SK-N-SH (cell line): ENCODE measurements around the gene SIRPB1. TPM values are rescaled to one million over a fixed set of nuclear protein-coding genes. Genes with fewer than 3 reads are reported as not detected.

Experiments used
- CTCF ChIA-PET: fragments of 300-600, 350-600 bp; formaldehyde crosslinking; extraction: SDS; loops from one replicate; lab custom pipeline; 2021; lab: Yijun Ruan, JAX
- POLR2A ChIA-PET: fragments of 350-600 bp; sonication (Branson Sonifier 250); formaldehyde crosslinking; extraction: SDS; loops from one replicate; lab custom pipeline; 2020; ENCODE audit warnings: antibody characterized with exemption, inconsistent platforms; lab: Yijun Ruan, JAX
- DNase-seq: peaks from one replicate; pipeline ENCODE4 v3.0.0; 2012
- H2AFZ ChIP-seq: fragments of 200-600 bp; sonication (generic); 2 replicates; pipeline ENCODE4 v1.8.1; 2016; ENCODE audit warnings: antibody characterized with exemption, mild to moderate bottlenecking, low read depth
- H3F3A ChIP-seq: fragments of 200-600 bp; sonication (generic); replicated peaks from 2 replicates; pipeline ENCODE3; 2016; ENCODE audit warnings: antibody characterized with exemption, mild to moderate bottlenecking; ENCODE audit not compliant: insufficient read depth
- H3K27ac ChIP-seq, 2 experiments: fragments of 200-500 bp in 1 of 2; fragments of 200-600 bp in 1 of 2; sonication (Bioruptor generic) in 1 of 2; sonication (generic), shearing (Covaris generic) in 1 of 2; 2 replicates each; pipeline versions ENCODE4 v1.5.1 to v1.6.1; 2014 to 2016; ENCODE audit warnings: low read depth in 2 of 2, inconsistent platforms in 1 of 2, low read length in 1 of 2, mild to moderate bottlenecking in 1 of 2, mixed read lengths in 1 of 2
- H3K27me3 ChIP-seq: fragments of 200-600 bp; sonication (generic), shearing (Covaris generic); 2 replicates; pipeline ENCODE4 v1.6.1; 2016; ENCODE audit warnings: mixed run types; ENCODE audit not compliant: insufficient read depth
- H3K36me3 ChIP-seq, 2 experiments: fragments of 200-500 bp in 1 of 2; fragments of 200-600 bp in 1 of 2; sonication (Bioruptor generic) in 1 of 2; sonication (generic) in 1 of 2; replicated peaks in 1 of 2; 2 replicates each; pipeline versions ENCODE3 to v1.5.1; 2014 to 2016; ENCODE audit warnings: low read length in 1 of 2, mild to moderate bottlenecking in 1 of 2; ENCODE audit not compliant: insufficient read depth in 2 of 2, control insufficient read depth in 1 of 2
- H3K4me1 ChIP-seq, 2 experiments: fragments of 200-500 bp in 1 of 2; fragments of 200-600 bp in 1 of 2; sonication (Bioruptor generic) in 1 of 2; sonication (generic), shearing (Covaris generic) in 1 of 2; 2 replicates each; pipeline versions ENCODE4 v1.5.1 to v1.6.1; 2014 to 2016; ENCODE audit warnings: low read depth in 1 of 2, low read length in 1 of 2, mixed run types in 1 of 2; ENCODE audit not compliant: insufficient read depth in 2 of 2, control insufficient read depth in 1 of 2
- H3K4me2 ChIP-seq: fragments of 200-600 bp; sonication (generic), shearing (Covaris generic); 2 replicates; pipeline ENCODE4 v1.6.1; 2017; ENCODE audit warnings: mixed run types
- H3K4me3 ChIP-seq, 2 experiments: fragments of 200-500 bp in 1 of 2; fragments of 200-600 bp in 1 of 2; sonication (Bioruptor generic) in 1 of 2; sonication (generic), shearing (Covaris generic) in 1 of 2; 2 replicates each; pipeline versions ENCODE4 v1.5.1 to v1.8.1; 2014 to 2016; ENCODE audit warnings: low read depth in 2 of 2, inconsistent platforms in 1 of 2, low read length in 1 of 2, mild to moderate bottlenecking in 1 of 2, mixed read lengths in 1 of 2, moderate library complexity in 1 of 2
- H3K79me2 ChIP-seq: fragments of 200-600 bp; sonication (generic); 2 replicates; pipeline ENCODE4 v1.8.1; 2017; ENCODE audit warnings: mild to moderate bottlenecking; ENCODE audit not compliant: insufficient read depth
- H3K9ac ChIP-seq: fragments of 200-600 bp; sonication (generic); 2 replicates; pipeline ENCODE4 v1.6.1; 2017; ENCODE audit warnings: mixed run types
- H3K9me2 ChIP-seq: fragments of 200-600 bp; sonication (generic); 2 replicates; pipeline ENCODE4 v1.6.1; 2017; ENCODE audit warnings: mixed run types
- H3K9me3 ChIP-seq: fragments of 200-600 bp; sonication (generic); 2 replicates; pipeline ENCODE4 v1.6.1; 2017; ENCODE audit warnings: mixed run types, mild to moderate bottlenecking, moderate library complexity
- H4K20me1 ChIP-seq: fragments of 200-600 bp; sonication (generic); 2 replicates; pipeline ENCODE4 v1.6.1; 2017; ENCODE audit warnings: mild to moderate bottlenecking, mixed run types; ENCODE audit not compliant: insufficient read depth
- CHD2 ChIP-seq: fragments of 150-350 bp; IDR thresholded peaks from 2 replicates; pipeline ENCODE4 v1.6.1; 2018; ENCODE audit warnings: low read length; ENCODE audit not compliant: partially characterized antibody
- ELF1 ChIP-seq: IDR thresholded peaks from 2 replicates; pipeline ENCODE4 v1.4.0; 2012
- EP300 ChIP-seq, 2 experiments: IDR thresholded peaks; 2 replicates each; pipeline versions ENCODE4 v1.4.0 to v1.6.1; 2012; ENCODE audit warnings: borderline replicate concordance in 1 of 2, low read depth in 1 of 2, low read length in 1 of 2
- EZH2phosphoT487 ChIP-seq: fragments of 200-600 bp; sonication (generic); IDR thresholded peaks from 2 replicates; pipeline ENCODE4 v1.6.1; 2017; ENCODE audit warnings: low read depth, mixed run types, mild to moderate bottlenecking, antibody characterized with exemption, moderate library complexity, borderline replicate concordance
- FOSL2 ChIP-seq: IDR thresholded peaks from 2 replicates; pipeline ENCODE4 v1.4.0; 2012; ENCODE audit warnings: low read depth, mild to moderate bottlenecking, moderate library complexity, borderline replicate concordance
- FOXM1 ChIP-seq: IDR thresholded peaks from 2 replicates; pipeline ENCODE4 v1.4.0; 2012; ENCODE audit warnings: low read depth, mild to moderate bottlenecking
- GATA2 ChIP-seq: sonication (generic); formaldehyde crosslinking; IDR thresholded peaks from 2 replicates; pipeline ENCODE4 v1.5.0; 2020; ENCODE audit warnings: mild to moderate bottlenecking, missing genetic modification reagents
- JUND ChIP-seq: IDR thresholded peaks from 2 replicates; pipeline ENCODE4 v1.4.0; 2012
- MEF2A ChIP-seq: IDR thresholded peaks from 2 replicates; pipeline ENCODE4 v1.4.0; 2012; ENCODE audit warnings: low read depth, borderline replicate concordance
- NFIC ChIP-seq: IDR thresholded peaks from 2 replicates; pipeline ENCODE4 v1.4.0; 2012; ENCODE audit warnings: borderline replicate concordance
- NRF1 ChIP-seq: IDR thresholded peaks from 2 replicates; pipeline ENCODE4 v1.6.1; 2012; ENCODE audit warnings: low read depth, mild to moderate bottlenecking, low read length
- POLR2AphosphoS5 ChIP-seq: IDR thresholded peaks from 2 replicates; pipeline ENCODE4 v1.6.1; 2012; ENCODE audit warnings: low read depth, low read length
- RFX5 ChIP-seq: IDR thresholded peaks from 2 replicates; pipeline ENCODE4 v1.6.1; 2012; ENCODE audit warnings: mild to moderate bottlenecking, improper control_type of control experiment, low read length
- SMC3 ChIP-seq: IDR thresholded peaks from 2 replicates; pipeline ENCODE4 v1.6.1; 2012; ENCODE audit warnings: low read depth, low read length, improper control_type of control experiment
- TAF1 ChIP-seq: IDR thresholded peaks from 2 replicates; pipeline ENCODE4 v1.6.1; 2012; ENCODE audit warnings: low read depth, mild to moderate bottlenecking, low read length, moderate library complexity, borderline replicate concordance
- USF2 ChIP-seq: fragments of 150-350 bp; IDR thresholded peaks from 2 replicates; pipeline ENCODE4 v1.6.1; 2017; ENCODE audit warnings: antibody characterized with exemption, low read length, low read depth, borderline replicate concordance
- WGBS: methylation state at CpG from one replicate; pipeline ENCODE4 v1.1.6; 2017; ENCODE audit warnings: low lambda C conversion rate; 5-methylcytosine and 5-hydroxymethylcytosine counted together
- polyA plus RNA-seq, 3 experiments: library from polyadenylated mRNA; depleted of rRNA; stranded (reverse); fragments of >200 nt; gene quantifications; 2 replicates each; pipeline ENCODE4 v1.2.3, GENCODE V29; 2012
- TF ChIP-seq, protein P1 (sequence below): fragments of 150-350 bp; IDR thresholded peaks from 2 replicates; pipeline ENCODE4 v1.6.1; 2016; ENCODE audit warnings: mild to moderate bottlenecking, low read depth, low read length
- TF ChIP-seq, protein P2 (sequence below): IDR thresholded peaks from 2 replicates; pipeline ENCODE4 v1.4.0; 2012; ENCODE audit warnings: low read depth, borderline replicate concordance
- TF ChIP-seq, protein P3 (sequence below): IDR thresholded peaks from 2 replicates; pipeline ENCODE4; 2012

Gene SIRPB1
- polyA plus RNA-seq, 1 of the 3 experiments (the other 2 are of a cell fraction) = 0.53 TPM

- TF ChIP-seq POLR2AphosphoS5 (no peak), ELF1 (no peak), FOXM1 (no peak), CHD2 (no peak), TAF1 (no peak)
These were observed 8.8 kb upstream of the SIRPB1 start (continued) for GRCh38 chr20:1628621-1629020.

DNA sequence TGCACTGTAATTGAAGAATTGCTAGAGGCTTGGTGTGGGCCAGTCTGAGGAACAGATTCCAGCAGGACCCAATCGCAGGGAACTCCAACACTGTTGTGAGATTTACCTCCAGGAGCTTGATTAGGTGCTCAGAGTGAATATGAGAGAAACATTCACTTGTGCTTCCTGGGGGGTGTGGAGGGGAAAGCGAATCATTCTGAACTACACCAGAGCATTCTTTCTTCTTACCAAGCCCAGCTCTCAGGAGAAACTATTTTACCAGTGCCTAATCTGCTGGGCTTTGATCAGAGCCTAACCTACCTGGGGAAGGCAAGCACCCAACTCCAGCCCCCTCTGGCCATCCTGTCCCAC, 7.4 kb upstream of the SIRPB1 start:
- Histone ChIP-seq H3K79me2 (no peaks in the 10 kb centered on the region), H3F3A (no peaks in the 10 kb centered on the region), H3K27me3 (no peaks in the 10 kb centered on the region), H3K36me3 (no peaks in the 10 kb centered on the region), H3K27ac (no peak overlapping the region), H3K4me2 (no peak overlapping the region), H3K4me1 (peaks cover 0 to 5% of the 10 kb centered on the region in 2 experiments; a peak in 1 of 4 replicates), H4K20me1 (no peaks in the 10 kb centered on the region), H3K9me3 (no peaks in the 10 kb centered on the region), H3K9me2 (no peaks in the 10 kb centered on the region), H3K9ac (no peak overlapping the region), H3K4me3 (no peak overlapping the region), H2AFZ (no peak overlapping the region)
- ChIA-PET POLR2A (interaction anchor here (0.5 kb wide), 1 partner anchor 546 kb away, joined by 3 read pairs; no protein-coding TSS in a partner anchor), CTCF (no interaction called here)
- TF ChIP-seq, protein P1, sequence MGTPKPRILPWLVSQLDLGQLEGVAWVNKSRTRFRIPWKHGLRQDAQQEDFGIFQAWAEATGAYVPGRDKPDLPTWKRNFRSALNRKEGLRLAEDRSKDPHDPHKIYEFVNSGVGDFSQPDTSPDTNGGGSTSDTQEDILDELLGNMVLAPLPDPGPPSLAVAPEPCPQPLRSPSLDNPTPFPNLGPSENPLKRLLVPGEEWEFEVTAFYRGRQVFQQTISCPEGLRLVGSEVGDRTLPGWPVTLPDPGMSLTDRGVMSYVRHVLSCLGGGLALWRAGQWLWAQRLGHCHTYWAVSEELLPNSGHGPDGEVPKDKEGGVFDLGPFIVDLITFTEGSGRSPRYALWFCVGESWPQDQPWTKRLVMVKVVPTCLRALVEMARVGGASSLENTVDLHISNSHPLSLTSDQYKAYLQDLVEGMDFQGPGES = no peak
- TF ChIP-seq NRF1 (no peak), POLR2AphosphoS5 (no peak), CHD2 (no peak), EP300 (IDR thresholded peaks at IDR 0.05; ENCODE audit: borderline replicate concordance in 1 of 2, low read depth in 1 of 2, low read length in 1 of 2) (no peak), FOXM1 (no peak), EZH2phosphoT487 (no peak), ELF1 (no peak), RFX5 (no peak)
- DNase-seq = no peak
- WGBS = 37% methylated on average over 2 of the region's 2 CpGs

- Histone ChIP-seq H3K9me2 (no peaks in the 10 kb centered on the region), H3K4me3 (no peak overlapping the region), H4K20me1 (no peaks in the 10 kb centered on the region), H2AFZ (no peak overlapping the region), H3K9me3 (no peaks in the 10 kb centered on the region), H3K27me3 (no peaks in the 10 kb centered on the region), H3F3A (no peaks in the 10 kb centered on the region), H3K27ac (no peak overlapping the region), H3K79me2 (no peaks in the 10 kb centered on the region), H3K4me1 (peaks cover 0 to 4% of the 10 kb centered on the region in 2 experiments; a peak in 1 of 4 replicates), H3K36me3 (no peaks in the 10 kb centered on the region), H3K9ac (no peak overlapping the region), H3K4me2 (no peak overlapping the region)
- ChIA-PET POLR2A (no interaction called here), CTCF (no interaction called here)
- no peak for DNase-seq
- 29% methylated on average over 3 of the region's 3 CpGs for WGBS
- TF ChIP-seq SMC3 (no peak), FOSL2 (no peak), USF2 (no peak), JUND (no peak), FOXM1 (no peak), MEF2A (no peak), NFIC (no peak), GATA2 (CRISPR knock-in tag) (no peak), TAF1 (no peak)
- TF ChIP-seq, protein P2, sequence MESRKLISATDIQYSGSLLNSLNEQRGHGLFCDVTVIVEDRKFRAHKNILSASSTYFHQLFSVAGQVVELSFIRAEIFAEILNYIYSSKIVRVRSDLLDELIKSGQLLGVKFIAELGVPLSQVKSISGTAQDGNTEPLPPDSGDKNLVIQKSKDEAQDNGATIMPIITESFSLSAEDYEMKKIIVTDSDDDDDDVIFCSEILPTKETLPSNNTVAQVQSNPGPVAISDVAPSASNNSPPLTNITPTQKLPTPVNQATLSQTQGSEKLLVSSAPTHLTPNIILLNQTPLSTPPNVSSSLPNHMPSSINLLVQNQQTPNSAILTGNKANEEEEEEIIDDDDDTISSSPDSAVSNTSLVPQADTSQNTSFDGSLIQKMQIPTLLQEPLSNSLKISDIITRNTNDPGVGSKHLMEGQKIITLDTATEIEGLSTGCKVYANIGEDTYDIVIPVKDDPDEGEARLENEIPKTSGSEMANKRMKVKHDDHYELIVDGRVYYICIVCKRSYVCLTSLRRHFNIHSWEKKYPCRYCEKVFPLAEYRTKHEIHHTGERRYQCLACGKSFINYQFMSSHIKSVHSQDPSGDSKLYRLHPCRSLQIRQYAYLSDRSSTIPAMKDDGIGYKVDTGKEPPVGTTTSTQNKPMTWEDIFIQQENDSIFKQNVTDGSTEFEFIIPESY = no peak
- TF ChIP-seq, protein P1 = no peak
- TF ChIP-seq, protein P3, sequence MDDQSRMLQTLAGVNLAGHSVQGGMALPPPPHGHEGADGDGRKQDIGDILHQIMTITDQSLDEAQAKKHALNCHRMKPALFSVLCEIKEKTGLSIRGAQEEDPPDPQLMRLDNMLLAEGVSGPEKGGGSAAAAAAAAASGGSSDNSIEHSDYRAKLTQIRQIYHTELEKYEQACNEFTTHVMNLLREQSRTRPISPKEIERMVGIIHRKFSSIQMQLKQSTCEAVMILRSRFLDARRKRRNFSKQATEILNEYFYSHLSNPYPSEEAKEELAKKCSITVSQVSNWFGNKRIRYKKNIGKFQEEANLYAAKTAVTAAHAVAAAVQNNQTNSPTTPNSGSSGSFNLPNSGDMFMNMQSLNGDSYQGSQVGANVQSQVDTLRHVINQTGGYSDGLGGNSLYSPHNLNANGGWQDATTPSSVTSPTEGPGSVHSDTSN = no peak
These were observed 6.9 kb upstream of the SIRPB1 start for GRCh38 chr20:1626528-1627199.
